Smooth muscle cell (in vitro differentiated cells): ENCODE data around the gene HEBP1. TPM values are rescaled to one million over a fixed set of nuclear protein-coding genes. Genes with fewer than 3 reads are reported as not detected.

Experiments
- DNase-seq: peaks from one replicate; lab custom pipeline; 2025; ENCODE audit not compliant: unreplicated experiment; lab: John Stamatoyannopoulos, UW
- H2AFZ ChIP-seq: fragments of 200-600 bp; sonication (generic); 2 replicates; pipeline ENCODE4 v1.6.0; 2016; ENCODE audit warnings: antibody characterized with exemption, low read depth, mild to moderate bottlenecking
- H3F3A ChIP-seq: fragments of 200-600 bp; sonication (generic); 2 replicates; pipeline ENCODE4 v1.6.0; 2017; ENCODE audit warnings: antibody characterized with exemption, low read depth
- H3K27ac ChIP-seq: fragments of 200-600 bp; sonication (generic); 2 replicates; pipeline ENCODE4 v1.5.1; 2016; ENCODE audit warnings: low read depth, mild to moderate bottlenecking
- H3K27me3 ChIP-seq: fragments of 200-600 bp; sonication (generic); 2 replicates; pipeline ENCODE4 v1.6.1; 2016; ENCODE audit warnings: low read depth, mild to moderate bottlenecking
- H3K36me3 ChIP-seq: fragments of 200-600 bp; sonication (generic); 2 replicates; pipeline ENCODE4 v1.5.1; 2016; ENCODE audit warnings: low read depth
- H3K4me1 ChIP-seq: fragments of 200-600 bp; sonication (generic); 2 replicates; pipeline ENCODE4 v1.5.1; 2016; ENCODE audit warnings: low read depth
- H3K4me2 ChIP-seq: fragments of 200-600 bp; sonication (generic); 2 replicates; pipeline ENCODE4 v1.6.0; 2016; ENCODE audit warnings: mild to moderate bottlenecking
- H3K4me3 ChIP-seq: fragments of 200-600 bp; sonication (generic); 2 replicates; pipeline ENCODE4 v1.5.1; 2016; ENCODE audit warnings: mild to moderate bottlenecking
- H3K79me2 ChIP-seq: fragments of 200-600 bp; sonication (generic); 2 replicates; pipeline ENCODE4 v1.6.0; 2016; ENCODE audit warnings: low read depth, mild to moderate bottlenecking
- H3K9ac ChIP-seq: fragments of 200-600 bp; sonication (generic); 2 replicates; pipeline ENCODE4 v1.6.0; 2016; ENCODE audit warnings: low read depth
- H3K9me3 ChIP-seq: fragments of 200-600 bp; sonication (generic); replicated peaks from 2 replicates; pipeline ENCODE4 v1.5.1; 2016; ENCODE audit warnings: low read depth
- H4K20me1 ChIP-seq: fragments of 200-600 bp; sonication (generic); 2 replicates; pipeline ENCODE4 v1.6.0; 2016; ENCODE audit warnings: low read depth
- WGBS: methylation state at CpG from one replicate; pipeline ENCODE4 v1.1.7; 2016; ENCODE audit warnings: low lambda C conversion rate; 5-methylcytosine and 5-hydroxymethylcytosine counted together
- polyA plus RNA-seq: library from polyadenylated mRNA; unstranded; fragments of >200 nt; fragmentation: Nextera tagmentation; extraction: Ambion mirVana; gene quantifications from 2 replicates; pipeline ENCODE4 v1.2.1, GENCODE V29; 2016
- total RNA-seq: library from RNA; depleted of rRNA; stranded (reverse); fragments of >200 nt; gene quantifications from 2 replicates; pipeline ENCODE4 v1.2.3, GENCODE V29; 2014
- TF ChIP-seq, protein P1 (sequence below): fragments of 200-600 bp; sonication (generic); IDR thresholded peaks from 2 replicates; pipeline ENCODE4 v1.5.1; 2017; ENCODE audit warnings: borderline replicate concordance, mild to moderate bottlenecking, antibody characterized with exemption; ENCODE audit not compliant: insufficient read depth, poor library complexity, severe bottlenecking

Gene HEBP1
- total and polyA plus RNA-seq, 2 experiments from 2014 or later = 16.1 to 55.8 TPM

DNA sequence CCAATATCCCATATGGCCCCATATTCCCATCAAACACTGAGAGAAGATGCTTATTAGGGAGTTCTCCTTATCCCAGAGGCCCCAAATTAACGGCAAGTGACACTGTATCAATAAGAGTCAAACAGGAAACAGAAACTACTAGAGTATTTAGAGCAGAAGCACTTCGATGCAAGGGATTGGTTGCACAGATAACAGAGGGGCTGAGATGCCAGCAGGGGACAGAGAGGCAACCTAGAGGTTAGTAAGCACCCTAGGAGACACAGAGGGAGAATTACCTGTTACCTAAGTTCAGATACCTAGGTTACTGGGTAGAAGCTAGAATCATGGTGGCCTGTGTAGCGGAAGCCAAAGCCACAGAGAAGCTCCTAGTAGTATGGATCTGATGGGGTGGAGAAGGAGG is 2.9 kb downstream of the HEBP1 start:
- Histone ChIP-seq H4K20me1 (peaks cover 16% of the 10 kb centered on the region), H3K9me3 (no peaks in the 10 kb centered on the region), H3K9ac (no peak overlapping the region), H3K27me3 (no peaks in the 10 kb centered on the region), H3K36me3 (no peaks in the 10 kb centered on the region), H2AFZ (no peak overlapping the region), H3K79me2 (peaks cover 33% of the 10 kb centered on the region), H3K4me1 (peaks cover 13% of the 10 kb centered on the region), H3K4me2 (no peak overlapping the region), H3K27ac (no peak overlapping the region), H3F3A (peaks cover 9% of the 10 kb centered on the region), H3K4me3 (no peak overlapping the region)
- WGBS = 59% methylated on average over 3 of the region's 3 CpGs
- DNase-seq = no peak
- TF ChIP-seq, protein P1, sequence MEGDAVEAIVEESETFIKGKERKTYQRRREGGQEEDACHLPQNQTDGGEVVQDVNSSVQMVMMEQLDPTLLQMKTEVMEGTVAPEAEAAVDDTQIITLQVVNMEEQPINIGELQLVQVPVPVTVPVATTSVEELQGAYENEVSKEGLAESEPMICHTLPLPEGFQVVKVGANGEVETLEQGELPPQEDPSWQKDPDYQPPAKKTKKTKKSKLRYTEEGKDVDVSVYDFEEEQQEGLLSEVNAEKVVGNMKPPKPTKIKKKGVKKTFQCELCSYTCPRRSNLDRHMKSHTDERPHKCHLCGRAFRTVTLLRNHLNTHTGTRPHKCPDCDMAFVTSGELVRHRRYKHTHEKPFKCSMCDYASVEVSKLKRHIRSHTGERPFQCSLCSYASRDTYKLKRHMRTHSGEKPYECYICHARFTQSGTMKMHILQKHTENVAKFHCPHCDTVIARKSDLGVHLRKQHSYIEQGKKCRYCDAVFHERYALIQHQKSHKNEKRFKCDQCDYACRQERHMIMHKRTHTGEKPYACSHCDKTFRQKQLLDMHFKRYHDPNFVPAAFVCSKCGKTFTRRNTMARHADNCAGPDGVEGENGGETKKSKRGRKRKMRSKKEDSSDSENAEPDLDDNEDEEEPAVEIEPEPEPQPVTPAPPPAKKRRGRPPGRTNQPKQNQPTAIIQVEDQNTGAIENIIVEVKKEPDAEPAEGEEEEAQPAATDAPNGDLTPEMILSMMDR = no peak

DNA sequence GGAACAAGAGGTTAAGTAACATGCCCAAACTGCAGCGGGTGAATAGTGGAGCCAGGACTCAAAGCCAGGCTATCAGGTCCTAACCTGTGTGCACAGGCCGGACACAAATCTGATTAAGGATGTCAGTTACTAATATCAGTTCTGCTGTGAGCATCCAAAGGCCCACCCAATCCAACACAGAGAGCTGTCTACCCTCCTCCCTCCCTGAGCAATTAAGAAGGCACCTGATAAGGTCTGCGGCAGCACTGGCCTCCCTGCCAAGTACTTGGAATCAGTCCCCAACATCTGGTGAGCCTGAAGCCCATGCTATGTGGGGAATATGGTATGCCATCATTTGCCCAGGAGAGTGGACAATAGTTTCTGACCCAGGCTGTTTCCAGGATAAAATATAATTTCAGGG is 3.9 kb downstream of the HEBP1 start:
- WGBS = 66% methylated on average over 3 of the region's 3 CpGs
- no peak overlapping the region for H3K4me3 ChIP-seq
- H3K9ac ChIP-seq = no peak overlapping the region
- peaks cover 16% of the 10 kb centered on the region for H4K20me1 ChIP-seq
- TF ChIP-seq, protein P1 = no peak
- H2AFZ ChIP-seq = no peak overlapping the region
- peaks cover 33% of the 10 kb centered on the region for H3K79me2 ChIP-seq
- peaks cover 21% of the 10 kb centered on the region for H3K4me1 ChIP-seq
- H3F3A ChIP-seq = peaks cover 15% of the 10 kb centered on the region
- no peaks in the 10 kb centered on the region for H3K27me3 ChIP-seq
- H3K9me3 ChIP-seq = no peaks in the 10 kb centered on the region
- no peak overlapping the region for H3K4me2 ChIP-seq
- no peaks in the 10 kb centered on the region for H3K36me3 ChIP-seq
- H3K27ac ChIP-seq = no peak overlapping the region
- DNase-seq = no peak

DNA sequence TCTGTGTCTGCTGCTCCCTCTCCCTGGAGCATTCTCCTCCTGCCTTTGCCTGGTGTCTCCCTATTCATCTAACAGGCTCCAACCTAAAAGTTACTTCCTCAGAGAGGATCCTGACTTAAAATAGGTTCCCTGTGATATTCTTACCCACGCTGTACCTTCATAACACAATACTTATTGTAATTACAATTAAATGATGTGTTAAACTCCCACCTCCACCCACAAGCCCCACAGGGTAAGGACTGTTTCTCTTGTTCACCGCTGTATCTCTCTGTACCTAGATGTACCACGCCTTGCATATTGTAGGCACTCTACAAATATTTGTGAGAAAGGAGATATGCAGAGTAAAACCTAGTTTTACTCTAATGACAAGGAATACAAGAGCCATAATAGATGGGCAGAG is 5.0 kb downstream of the HEBP1 start:
- no peak overlapping the region for H3K4me3 ChIP-seq
- peaks cover 19% of the 10 kb centered on the region for H3F3A ChIP-seq
- H3K79me2 ChIP-seq = peaks cover 33% of the 10 kb centered on the region
- 97% methylated on average over 3 of the region's 3 CpGs for WGBS
- H3K36me3 ChIP-seq = no peaks in the 10 kb centered on the region
- TF ChIP-seq, protein P1 = no peak
- peaks cover 26% of the 10 kb centered on the region for H3K4me1 ChIP-seq
- no peaks in the 10 kb centered on the region for H3K27me3 ChIP-seq
- H4K20me1 ChIP-seq = peaks cover 16% of the 10 kb centered on the region
- no peak overlapping the region for H3K4me2 ChIP-seq
- no peaks in the 10 kb centered on the region for H3K9me3 ChIP-seq
- DNase-seq = no peak
- no peak overlapping the region for H2AFZ ChIP-seq
- H3K9ac ChIP-seq = no peak overlapping the region
- H3K27ac ChIP-seq = no peak overlapping the region

DNA sequence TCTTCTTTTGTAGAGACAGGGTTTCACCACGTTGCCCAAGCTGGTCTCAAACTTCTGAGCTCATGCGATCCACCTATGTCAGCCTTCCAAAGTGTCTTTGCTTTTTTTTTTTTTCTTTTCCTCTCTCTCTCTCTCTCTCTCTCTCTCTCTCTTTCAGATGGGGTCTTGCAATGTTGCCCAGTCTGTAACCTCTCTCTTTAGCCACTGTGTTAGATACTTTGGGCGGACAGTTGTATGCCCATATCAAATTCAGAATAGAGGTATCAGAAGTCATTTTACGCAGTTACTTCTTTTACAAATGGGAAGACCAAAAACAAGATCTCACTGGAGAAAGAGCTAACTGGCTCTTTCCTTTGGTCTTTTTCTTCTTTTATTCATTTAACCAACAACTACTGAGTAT is 6.7 kb downstream of the HEBP1 start:
- peak overlapping the region; percentile 49 for H3K9ac ChIP-seq
- WGBS = 92% methylated on average over 4 of the region's 4 CpGs
- H3K27me3 ChIP-seq = no peaks in the 10 kb centered on the region
- H4K20me1 ChIP-seq = peaks cover 9% of the 10 kb centered on the region
- no peak overlapping the region for H2AFZ ChIP-seq
- peaks cover 19% of the 10 kb centered on the region for H3F3A ChIP-seq
- TF ChIP-seq, protein P1 = no peak
- no peak for DNase-seq
- H3K4me1 ChIP-seq = peaks cover 14% of the 10 kb centered on the region
- peak overlapping the region; percentile 79 for H3K27ac ChIP-seq
- H3K9me3 ChIP-seq = no peaks in the 10 kb centered on the region
- peaks cover 23% of the 10 kb centered on the region for H3K79me2 ChIP-seq
- no peaks in the 10 kb centered on the region for H3K36me3 ChIP-seq
- H3K4me2 ChIP-seq = peak overlapping the region; percentile 72
- H3K4me3 ChIP-seq = peak overlapping the region; percentile 2
